ENCODE measurements around the gene SH3RF3. TPM values are rescaled to one million over a fixed set of nuclear protein-coding genes. Genes with fewer than 3 reads are reported as not detected.

Gene SH3RF3
- total RNA-seq, 2 donors from 2014 or later: 37.4 to 61.7 TPM

GRCh38 chr2:109339519-109339966 is 210.5 kb downstream of the SH3RF3 start:
- no peaks in the 10 kb centered on the region for H3K36me3 ChIP-seq
- TF ChIP-seq CTCF (IDR thresholded peaks at IDR 0.05): no peak
- H3K27me3 ChIP-seq (replicated peaks; ENCODE audit: insufficient read depth): no peaks in the 10 kb centered on the region
- no peak overlapping the region for H3K4me3 ChIP-seq
- peaks cover 18 to 50% of the 10 kb centered on the region in 2 donors for H3K4me1 ChIP-seq (ENCODE audit: control insufficient read depth in 1 of 2, low read depth in 2 of 2)
- ATAC-seq (ENCODE audit: insufficient number of reproducible peaks, low FRiP score, low read depth): no peak
- H3K27ac ChIP-seq: no peak overlapping the region
- no peaks in the 10 kb centered on the region for H3K9me3 ChIP-seq
- no peak for DNase-seq (ENCODE audit: low spot score)

- Histone ChIP-seq H3K27ac (no peak overlapping the region), H3K4me1 (ENCODE audit: control insufficient read depth in 1 of 2, low read depth in 2 of 2) (peaks cover 14 to 51% of the 10 kb centered on the region in 2 donors), H3K4me3 (no peak overlapping the region), H3K27me3 (replicated peaks; ENCODE audit: insufficient read depth) (no peaks in the 10 kb centered on the region), H3K36me3 (no peaks in the 10 kb centered on the region), H3K9me3 (no peaks in the 10 kb centered on the region)
- no peak for TF ChIP-seq CTCF (IDR thresholded peaks at IDR 0.05)
- DNase-seq (ENCODE audit: low spot score) (no peak), ATAC-seq (ENCODE audit: insufficient number of reproducible peaks, low FRiP score, low read depth) (no peak)
Measured at GRCh38 chr2:109340381-109340780, 211.4 kb downstream of the SH3RF3 start.

GRCh38 chr2:109341355-109342255 is 212.6 kb downstream of the SH3RF3 start:
- Histone ChIP-seq H3K27me3 (replicated peaks; ENCODE audit: insufficient read depth) (no peaks in the 10 kb centered on the region), H3K4me1 (ENCODE audit: control insufficient read depth in 1 of 2, low read depth in 2 of 2) (peaks cover 5 to 45% of the 10 kb centered on the region in 2 donors), H3K4me3 (no peak overlapping the region), H3K36me3 (no peaks in the 10 kb centered on the region), H3K9me3 (no peaks in the 10 kb centered on the region), H3K27ac (no peak overlapping the region)
- TF ChIP-seq CTCF (IDR thresholded peaks at IDR 0.05): no peak
- ATAC-seq (ENCODE audit: insufficient number of reproducible peaks, low FRiP score, low read depth): no peak
- no peak for DNase-seq (ENCODE audit: low spot score)

- ATAC-seq (ENCODE audit: insufficient number of reproducible peaks, low FRiP score, low read depth) (no peak), DNase-seq (ENCODE audit: low spot score) (no peak)
- Histone ChIP-seq H3K27ac (no peak overlapping the region), H3K27me3 (replicated peaks; ENCODE audit: insufficient read depth) (no peaks in the 10 kb centered on the region), H3K4me3 (no peak overlapping the region), H3K4me1 (ENCODE audit: control insufficient read depth in 1 of 2, low read depth in 2 of 2) (peaks cover 0 to 45% of the 10 kb centered on the region in 2 donors), H3K9me3 (no peaks in the 10 kb centered on the region), H3K36me3 (no peaks in the 10 kb centered on the region)
- TF ChIP-seq CTCF (IDR thresholded peaks at IDR 0.05): no peak
Measured at GRCh38 chr2:109342256-109342850, 213.3 kb downstream of the SH3RF3 start.

- H3K4me3 ChIP-seq: no peak overlapping the region
- peaks cover 0 to 47% of the 10 kb centered on the region in 2 donors for H3K4me1 ChIP-seq (ENCODE audit: control insufficient read depth in 1 of 2, low read depth in 2 of 2)
- no peak overlapping the region for H3K27ac ChIP-seq
- DNase-seq (ENCODE audit: low spot score): no peak
- no peak for ATAC-seq (ENCODE audit: insufficient number of reproducible peaks, low FRiP score, low read depth)
- no peaks in the 10 kb centered on the region for H3K27me3 ChIP-seq (replicated peaks; ENCODE audit: insufficient read depth)
- no peaks in the 10 kb centered on the region for H3K9me3 ChIP-seq
- no peak for TF ChIP-seq CTCF (IDR thresholded peaks at IDR 0.05)
- no peaks in the 10 kb centered on the region for H3K36me3 ChIP-seq
Measured at GRCh38 chr2:109342930-109343329, 213.9 kb downstream of the SH3RF3 start.

Data from thoracic aorta (tissue), 2 donors.